Caco-2 (cell line): ENCODE measurements around the gene PTAR1. TPM values are rescaled to one million over a fixed set of nuclear protein-coding genes. Genes with fewer than 3 reads are reported as not detected.
A peak's percentile ranks its signal among the peaks of the same experiment; 100 is the strongest.

ENCODE experiments used
- BruUV-seq: library from RNA; stranded (reverse); fragments of 400-500 nt; replicated peaks from 2 replicates; lab custom pipeline; 2021; lab: Mats Ljungman, UMichigan
- CTCF ChIA-PET: fragments of 300-600 bp; sonication (Branson Sonifier 250); formaldehyde crosslinking; loops from one replicate; lab custom pipeline; 2022; ENCODE audit warnings: antibody characterized with exemption; lab: Charles Lee
- POLR2A ChIA-PET: fragments of 300-600 bp; sonication (Branson Sonifier 250); formaldehyde crosslinking; loops from one replicate; lab custom pipeline; 2022; ENCODE audit warnings: antibody characterized with exemption; lab: Charles Lee
- DNase-seq, 2 experiments: peaks; one replicate each; pipeline versions ENCODE4 v3.0.0 to v3.0.0-alpha.2; 2020 to 2022
- H3K27me3 ChIP-seq: replicated peaks from 2 replicates; pipeline ENCODE4 v1.6.0; 2011; ENCODE audit warnings: low read length; ENCODE audit not compliant: control insufficient read depth, insufficient read depth
- H3K36me3 ChIP-seq: 2 replicates; pipeline ENCODE4 v1.5.1; 2011; ENCODE audit warnings: low read length; ENCODE audit not compliant: control insufficient read depth, insufficient read depth
- H3K4me1 ChIP-seq: fragments of 250-450 bp; sonication (Bioruptor Pico); 2 replicates; pipeline ENCODE4 v1.5.1; 2020; ENCODE audit warnings: mild to moderate bottlenecking
- H3K4me3 ChIP-seq: 2 replicates; pipeline ENCODE4 v1.5.1; 2011; ENCODE audit warnings: low read depth, mild to moderate bottlenecking, control low read depth, low read length
- H3K9me3 ChIP-seq: fragments of 250-450 bp; sonication (Bioruptor Pico); 2 replicates; pipeline ENCODE4 v1.5.1; 2020; ENCODE audit warnings: mild to moderate bottlenecking, moderate library complexity
- H3K27ac Mint-ChIP-seq: one replicate; pipeline ENCODE4 v1.8.0; 2022; ENCODE audit warnings: mixed read lengths; ENCODE audit not compliant: unreplicated experiment
- H3K27me3 Mint-ChIP-seq: one replicate; pipeline ENCODE4 v1.8.0; 2022; ENCODE audit warnings: mixed read lengths; ENCODE audit not compliant: insufficient read depth, unreplicated experiment
- H3K36me3 Mint-ChIP-seq: one replicate; pipeline ENCODE4 v1.8.0; 2022; ENCODE audit warnings: mild to moderate bottlenecking, mixed read lengths; ENCODE audit not compliant: insufficient read depth, unreplicated experiment
- H3K4me1 Mint-ChIP-seq: one replicate; pipeline ENCODE4 v1.8.0; 2022; ENCODE audit warnings: low read depth, mixed read lengths; ENCODE audit not compliant: unreplicated experiment
- H3K4me3 Mint-ChIP-seq: one replicate; pipeline ENCODE4 v1.8.0; 2022; ENCODE audit warnings: mild to moderate bottlenecking, moderate library complexity, mixed read lengths; ENCODE audit not compliant: unreplicated experiment
- H3K9me3 Mint-ChIP-seq: one replicate; pipeline ENCODE4 v1.8.0; 2022; ENCODE audit warnings: mixed read lengths; ENCODE audit not compliant: unreplicated experiment
- intact Hi-C: fragments of 100-400 bp; cut with micrococcal nuclease; formaldehyde crosslinking; loops from one replicate; pipeline ENCODE4 v1.10.0; 2022; ENCODE audit not compliant: unreplicated experiment
- total RNA-seq: library from RNA; stranded (reverse); gene quantifications from 2 replicates; pipeline ENCODE4 v1.2.3, GENCODE V29; 2022
- TF ChIP-seq, protein P1 (sequence below), 2 experiments: fragments of 200-600 bp in 1 of 2; IDR thresholded peaks; 1 replicate in 1 of 2; 2 replicates in 1 of 2; pipeline versions ENCODE4 v1.5.1 to v1.8.0; 2011 to 2022; ENCODE audit warnings: antibody characterized with exemption in 1 of 2, control low read depth in 1 of 2, inconsistent platforms in 1 of 2, low read depth in 1 of 2, low read length in 1 of 2, mild to moderate bottlenecking in 1 of 2, moderate library complexity in 1 of 2; ENCODE audit not compliant: insufficient read depth in 1 of 2, severe bottlenecking in 1 of 2, unreplicated experiment in 1 of 2

Gene PTAR1
- total RNA-seq, 1 experiment from 2014 or later: 16.5 TPM

DNA sequence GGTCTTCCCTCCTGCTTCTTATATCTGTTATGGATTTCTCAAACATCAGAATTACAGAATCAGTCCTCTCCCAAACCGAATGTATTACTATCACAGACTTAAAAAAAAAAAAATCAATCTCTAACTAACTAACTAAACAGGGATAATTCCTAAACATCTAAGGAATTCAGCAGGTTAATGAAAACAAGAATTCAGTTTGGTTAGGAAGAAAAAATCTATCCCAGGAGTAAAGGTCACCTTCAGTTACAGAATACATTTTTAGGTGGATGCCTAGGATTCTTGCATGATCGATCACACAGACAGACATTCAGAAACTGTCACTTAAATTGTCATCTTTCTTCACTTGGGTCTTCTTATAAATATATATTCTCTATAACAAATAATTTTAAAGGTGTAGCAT lies 11.5 kb downstream of the PTAR1 start:
- TF ChIP-seq, protein P1, sequence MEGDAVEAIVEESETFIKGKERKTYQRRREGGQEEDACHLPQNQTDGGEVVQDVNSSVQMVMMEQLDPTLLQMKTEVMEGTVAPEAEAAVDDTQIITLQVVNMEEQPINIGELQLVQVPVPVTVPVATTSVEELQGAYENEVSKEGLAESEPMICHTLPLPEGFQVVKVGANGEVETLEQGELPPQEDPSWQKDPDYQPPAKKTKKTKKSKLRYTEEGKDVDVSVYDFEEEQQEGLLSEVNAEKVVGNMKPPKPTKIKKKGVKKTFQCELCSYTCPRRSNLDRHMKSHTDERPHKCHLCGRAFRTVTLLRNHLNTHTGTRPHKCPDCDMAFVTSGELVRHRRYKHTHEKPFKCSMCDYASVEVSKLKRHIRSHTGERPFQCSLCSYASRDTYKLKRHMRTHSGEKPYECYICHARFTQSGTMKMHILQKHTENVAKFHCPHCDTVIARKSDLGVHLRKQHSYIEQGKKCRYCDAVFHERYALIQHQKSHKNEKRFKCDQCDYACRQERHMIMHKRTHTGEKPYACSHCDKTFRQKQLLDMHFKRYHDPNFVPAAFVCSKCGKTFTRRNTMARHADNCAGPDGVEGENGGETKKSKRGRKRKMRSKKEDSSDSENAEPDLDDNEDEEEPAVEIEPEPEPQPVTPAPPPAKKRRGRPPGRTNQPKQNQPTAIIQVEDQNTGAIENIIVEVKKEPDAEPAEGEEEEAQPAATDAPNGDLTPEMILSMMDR (IDR thresholded peaks at IDR 0.05; ENCODE audit: insufficient read depth in 1 of 2, low read depth in 1 of 2, low read length in 1 of 2, severe bottlenecking in 1 of 2, unreplicated experiment in 1 of 2): no peak
- H3K27me3 Mint-ChIP-seq: no peaks in the 10 kb centered on the region
- CTCF ChIA-PET: no interaction called here
- no peaks in the 10 kb centered on the region for H3K27me3 ChIP-seq
- peaks cover 5% of the 10 kb centered on the region for H3K4me1 Mint-ChIP-seq
- DNase-seq: no peak
- H3K9me3 ChIP-seq: no peaks in the 10 kb centered on the region
- no peaks in the 10 kb centered on the region for H3K36me3 ChIP-seq
- H3K4me3 ChIP-seq: no peak overlapping the region
- H3K36me3 Mint-ChIP-seq: no peaks in the 10 kb centered on the region
- H3K27ac Mint-ChIP-seq: peak overlapping the region; percentile 76
- intact Hi-C loops: loop anchor here (5.0 kb wide), 2 partner anchors 74 to 129 kb away; partner anchors contain the start of gene CFAP95
- no TSS peak for BruUV-seq
- POLR2A ChIA-PET: interaction anchor here (0.5 kb wide), 1 partner anchor 10 kb away, joined by 4 read pairs; no protein-coding TSS in a partner anchor
- H3K4me3 Mint-ChIP-seq: peak overlapping the region; percentile 14
- no peaks in the 10 kb centered on the region for H3K9me3 Mint-ChIP-seq
- H3K4me1 ChIP-seq: peaks cover 14% of the 10 kb centered on the region; the same call in 1 of the 2 replicates

DNA sequence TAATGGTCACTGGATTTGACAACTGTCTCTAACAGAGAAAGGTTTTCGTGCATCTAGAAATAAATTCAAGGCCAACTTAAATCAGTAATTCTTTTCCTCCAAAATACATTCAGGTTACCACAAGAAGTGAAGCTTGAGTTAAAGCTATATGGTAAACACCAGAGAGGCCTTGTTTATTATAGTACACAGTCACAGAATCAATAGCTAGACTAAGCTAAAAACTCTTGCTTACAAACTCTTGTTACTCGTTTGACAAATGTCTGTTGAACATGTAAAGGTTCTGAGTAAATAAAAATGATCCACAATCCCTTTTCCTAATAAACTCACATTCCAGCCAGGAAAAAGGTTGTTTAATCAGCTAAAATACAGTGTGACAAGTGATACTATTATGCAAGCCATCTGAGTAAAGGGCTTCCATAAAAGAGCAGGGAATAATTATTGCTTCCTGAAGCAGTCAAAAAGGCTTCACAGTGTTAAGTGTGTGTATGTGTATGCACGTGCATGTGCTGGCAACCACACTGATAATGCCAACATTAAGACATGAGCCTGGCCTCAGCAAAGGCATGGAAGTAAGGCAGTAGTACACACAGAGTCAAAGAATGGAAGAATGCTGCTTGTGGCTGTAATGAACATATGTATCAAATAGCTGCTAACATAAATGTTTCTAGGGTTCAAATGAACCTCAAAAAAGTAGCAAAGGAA lies 12.8 kb downstream of the PTAR1 start:
- Histone ChIP-seq H3K4me1 (peaks cover 14% of the 10 kb centered on the region; the same call in 1 of the 2 replicates), H3K27me3 (no peaks in the 10 kb centered on the region), H3K36me3 (no peaks in the 10 kb centered on the region), H3K4me3 (no peak overlapping the region), H3K9me3 (no peaks in the 10 kb centered on the region)
- TF ChIP-seq, protein P1 (IDR thresholded peaks at IDR 0.05; ENCODE audit: insufficient read depth in 1 of 2, low read depth in 1 of 2, low read length in 1 of 2, severe bottlenecking in 1 of 2, unreplicated experiment in 1 of 2): no peak
- intact Hi-C loops: loop anchor here (5.0 kb wide), 2 partner anchors 75 to 130 kb away; partner anchors contain the start of gene CFAP95
- no peaks in the 10 kb centered on the region for H3K36me3 Mint-ChIP-seq
- H3K4me1 Mint-ChIP-seq: peaks cover 5% of the 10 kb centered on the region
- ChIA-PET CTCF (interaction anchor here (1.9 kb wide), 1 partner anchor 39 kb away, joined by 9 read pairs; no protein-coding TSS in a partner anchor), POLR2A (no interaction called here)
- peak overlapping the region; percentile 37 for H3K27ac Mint-ChIP-seq
- no TSS peak for BruUV-seq
- no peaks in the 10 kb centered on the region for H3K27me3 Mint-ChIP-seq
- DNase-seq: no peak
- H3K4me3 Mint-ChIP-seq: no peak overlapping the region
- H3K9me3 Mint-ChIP-seq: no peaks in the 10 kb centered on the region

DNA sequence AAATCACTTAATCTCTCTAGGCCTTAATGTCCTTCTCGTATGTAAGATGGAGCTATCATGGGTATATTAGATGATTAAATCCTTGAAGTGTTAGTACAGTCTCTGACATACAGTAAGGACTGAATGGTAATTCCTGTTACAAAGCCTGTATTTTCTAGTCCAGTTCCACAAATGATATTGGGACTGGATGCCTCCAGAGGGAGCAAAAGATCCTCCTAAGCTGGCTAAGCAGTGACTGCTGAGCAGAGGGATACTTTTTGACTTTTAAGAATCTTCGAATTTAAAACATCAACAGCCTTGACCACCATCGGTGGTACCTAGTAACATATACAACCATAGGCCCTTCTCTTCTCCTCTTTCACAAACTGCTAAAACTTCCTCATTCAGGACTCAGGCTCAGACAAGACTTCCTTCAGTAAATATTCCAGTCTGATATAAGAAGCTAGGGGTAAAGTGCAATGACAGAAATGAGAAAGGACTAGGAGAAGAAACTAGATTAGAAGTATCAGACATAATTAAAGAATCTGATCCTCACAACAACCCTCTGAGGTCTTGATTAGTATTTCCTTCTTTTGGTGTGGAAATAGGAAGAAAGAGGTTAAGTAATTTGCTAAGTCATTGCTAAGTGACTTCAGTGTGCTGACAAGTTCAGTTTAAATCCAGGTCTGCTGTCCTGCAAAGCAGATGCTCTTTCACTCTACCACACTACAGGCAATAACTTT lies 13.9 kb downstream of the PTAR1 start:
- TF ChIP-seq, protein P1 (IDR thresholded peaks at IDR 0.05; ENCODE audit: insufficient read depth in 1 of 2, low read depth in 1 of 2, low read length in 1 of 2, severe bottlenecking in 1 of 2, unreplicated experiment in 1 of 2): peak in 1 of 2 experiments; percentile 1
- Histone ChIP-seq H3K36me3 (no peaks in the 10 kb centered on the region), H3K27me3 (no peaks in the 10 kb centered on the region), H3K9me3 (no peaks in the 10 kb centered on the region), H3K4me3 (no peak overlapping the region), H3K4me1 (peaks cover 14% of the 10 kb centered on the region; the same call in 1 of the 2 replicates)
- H3K27me3 Mint-ChIP-seq: no peaks in the 10 kb centered on the region
- H3K4me3 Mint-ChIP-seq: no peak overlapping the region
- ChIA-PET POLR2A (no interaction called here), CTCF (interaction anchor here (1.9 kb wide), 1 partner anchor 40 kb away, joined by 9 read pairs; no protein-coding TSS in a partner anchor)
- no TSS peak for BruUV-seq
- no peaks in the 10 kb centered on the region for H3K36me3 Mint-ChIP-seq
- DNase-seq: no peak
- H3K27ac Mint-ChIP-seq: peak overlapping the region; percentile 37
- H3K9me3 Mint-ChIP-seq: no peaks in the 10 kb centered on the region
- H3K4me1 Mint-ChIP-seq: peaks cover 5% of the 10 kb centered on the region
- intact Hi-C loops: loop anchor here (5.0 kb wide), 2 partner anchors 76 to 131 kb away; partner anchors contain the start of gene CFAP95
